ENCODE data around the gene CADM2. TPM values are rescaled to one million over a fixed set of nuclear protein-coding genes. Genes with fewer than 3 reads are reported as not detected.
A peak's percentile ranks its signal among the peaks of the same experiment; 100 is the strongest.

The CADM2 gene
- total RNA-seq, 1 experiment from 2014 or later = 3.7 TPM

- POLR2A ChIA-PET (ENCODE audit: low non-redundant PET) = no interaction called here
- intact Hi-C loops (cut with micrococcal nuclease; ENCODE audit: unreplicated experiment) = loop anchor here (5.0 kb wide), 4 partner anchors 226 to 1589 kb away; partner anchors contain the start of gene CADM2
- no peak for DNase-seq (ENCODE audit: low spot score)
- Histone ChIP-seq H3K36me3 (ENCODE audit: insufficient read depth, low read length, poor library complexity, severe bottlenecking) (no peaks in the 10 kb centered on the region), H3K4me3 (ENCODE audit: low read depth, low read length, poor library complexity, severe bottlenecking) (no peak overlapping the region), H3K9me3 (ENCODE audit: low read depth, low read length, poor library complexity, severe bottlenecking) (no peaks in the 10 kb centered on the region), H3K27me3 (replicated peaks; ENCODE audit: insufficient read depth, low read depth, low read length, poor library complexity) (no peaks in the 10 kb centered on the region), H3K4me1 (ENCODE audit: insufficient read depth, low read length, poor library complexity, severe bottlenecking) (peaks cover 25% of the 10 kb centered on the region), H3K27ac (ENCODE audit: low read depth, low read length, poor library complexity, severe bottlenecking) (peak overlapping the region; percentile 73)
- CTCF ChIA-PET = no interaction called here
- no peak for TF ChIP-seq CTCF (conservative IDR thresholded peaks at IDR 0.05; ENCODE audit: low read depth, low read length)
- TF ChIP-seq EZH2 (IDR thresholded peaks at IDR 0.05; ENCODE audit: borderline replicate concordance, low read depth, low read length, poor library complexity, severe bottlenecking) = no peak
- BruUV-seq (replicated peaks) = no TSS peak
Measured at GRCh38 chr3:85576697-85577200, 618.0 kb downstream of the CADM2 start.

GRCh38 chr3:85584779-85585356, 626.1 kb downstream of the CADM2 start:
- Histone ChIP-seq H3K27ac (ENCODE audit: low read depth, low read length, poor library complexity, severe bottlenecking) (no peak overlapping the region), H3K27me3 (replicated peaks; ENCODE audit: insufficient read depth, low read depth, low read length, poor library complexity) (no peaks in the 10 kb centered on the region), H3K36me3 (ENCODE audit: insufficient read depth, low read length, poor library complexity, severe bottlenecking) (no peaks in the 10 kb centered on the region), H3K4me3 (ENCODE audit: low read depth, low read length, poor library complexity, severe bottlenecking) (no peak overlapping the region), H3K4me1 (ENCODE audit: insufficient read depth, low read length, poor library complexity, severe bottlenecking) (no peaks in the 10 kb centered on the region), H3K9me3 (ENCODE audit: low read depth, low read length, poor library complexity, severe bottlenecking) (no peaks in the 10 kb centered on the region)
- TF ChIP-seq EZH2 (IDR thresholded peaks at IDR 0.05; ENCODE audit: borderline replicate concordance, low read depth, low read length, poor library complexity, severe bottlenecking) = no peak
- TF ChIP-seq CTCF (conservative IDR thresholded peaks at IDR 0.05; ENCODE audit: low read depth, low read length) = no peak
- DNase-seq (ENCODE audit: low spot score) = no peak
- BruUV-seq (replicated peaks) = no TSS peak
- intact Hi-C loops (cut with micrococcal nuclease; ENCODE audit: unreplicated experiment) = no loop called here
- CTCF ChIA-PET = no interaction called here
- POLR2A ChIA-PET (ENCODE audit: low non-redundant PET) = no interaction called here

GRCh38 chr3:85586018-85586417, 627.2 kb downstream of the CADM2 start:
- no TSS peak for BruUV-seq (replicated peaks)
- DNase-seq (ENCODE audit: low spot score) = no peak
- no peak overlapping the region for H3K4me3 ChIP-seq (ENCODE audit: low read depth, low read length, poor library complexity, severe bottlenecking)
- ChIA-PET CTCF (no interaction called here), POLR2A (ENCODE audit: low non-redundant PET) (no interaction called here)
- TF ChIP-seq EZH2 (IDR thresholded peaks at IDR 0.05; ENCODE audit: borderline replicate concordance, low read depth, low read length, poor library complexity, severe bottlenecking) = no peak
- no peak for TF ChIP-seq CTCF (conservative IDR thresholded peaks at IDR 0.05; ENCODE audit: low read depth, low read length)
- H3K36me3 ChIP-seq (ENCODE audit: insufficient read depth, low read length, poor library complexity, severe bottlenecking) = no peaks in the 10 kb centered on the region
- no peak overlapping the region for H3K27ac ChIP-seq (ENCODE audit: low read depth, low read length, poor library complexity, severe bottlenecking)
- H3K27me3 ChIP-seq (replicated peaks; ENCODE audit: insufficient read depth, low read depth, low read length, poor library complexity) = no peaks in the 10 kb centered on the region
- no peaks in the 10 kb centered on the region for H3K4me1 ChIP-seq (ENCODE audit: insufficient read depth, low read length, poor library complexity, severe bottlenecking)
- intact Hi-C loops (cut with micrococcal nuclease; ENCODE audit: unreplicated experiment) = no loop called here
- no peaks in the 10 kb centered on the region for H3K9me3 ChIP-seq (ENCODE audit: low read depth, low read length, poor library complexity, severe bottlenecking)

Data from A673 (cell line).